ENCODE results near the gene TBC1D12.

GRCh38 chr10:94428766-94429707, 26.7 kb downstream of the TBC1D12 start:
- no peak for TF ChIP-seq CTCF (IDR thresholded peaks at IDR 0.05; ENCODE audit: borderline replicate concordance, extremely low read depth, low read length, poor library complexity, severe bottlenecking)
- no peak for TF ChIP-seq EZH2 (IDR thresholded peaks at IDR 0.05; ENCODE audit: borderline replicate concordance, low read depth, low read length, severe bottlenecking)

All from DND-41 (cell line).